ENCODE data around the gene ENAH.

ENAH gene

GRCh38 chr1:225482421-225482950, 170.4 kb downstream of the ENAH start:
- Histone ChIP-seq H3F3A (ENCODE audit: low read depth) (no peaks in the 10 kb centered on the region), H2AFZ (ENCODE audit: low read length) (no peak overlapping the region), H3K9ac (ENCODE audit: low read depth, low read length, poor library complexity, severe bottlenecking) (no peak overlapping the region), H3K4me3 (ENCODE audit: low read length, poor library complexity, severe bottlenecking) (no peak overlapping the region), H3K4me1 (ENCODE audit: insufficient read depth, low read length, poor library complexity, severe bottlenecking) (peaks cover 9% of the 10 kb centered on the region), H3K9me3 (ENCODE audit: insufficient read depth, low read depth, low read length) (no peaks in the 10 kb centered on the region), H4K20me1 (ENCODE audit: insufficient read depth, low read length, poor library complexity, severe bottlenecking) (no peaks in the 10 kb centered on the region), H3K9me2 (replicated peaks; ENCODE audit: low read depth, low read length) (no peaks in the 10 kb centered on the region), H3K36me3 (ENCODE audit: insufficient read depth, low read length) (no peaks in the 10 kb centered on the region), H3K27me3 (ENCODE audit: insufficient read depth, low read length, poor library complexity, severe bottlenecking) (no peaks in the 10 kb centered on the region), H3K79me2 (ENCODE audit: insufficient read depth, low read length) (no peaks in the 10 kb centered on the region), H3K4me2 (ENCODE audit: low read depth, low read length, poor library complexity, severe bottlenecking) (no peak overlapping the region)
- TF ChIP-seq CTCF (conservative IDR thresholded peaks at IDR 0.05; ENCODE audit: low read length), result no peak
- TF ChIP-seq EZH2phosphoT487 (IDR thresholded peaks at IDR 0.05; ENCODE audit: borderline replicate concordance), result no peak

- no peaks in the 10 kb centered on the region for H3K79me2 ChIP-seq (ENCODE audit: insufficient read depth, low read length)
- TF ChIP-seq EZH2phosphoT487 (IDR thresholded peaks at IDR 0.05; ENCODE audit: borderline replicate concordance) (no peak), CTCF (conservative IDR thresholded peaks at IDR 0.05; ENCODE audit: low read length) (no peak)
- H3K4me2 ChIP-seq (ENCODE audit: low read depth, low read length, poor library complexity, severe bottlenecking), result no peak overlapping the region
Measured at GRCh38 chr1:225481738-225482137, 171.2 kb downstream of the ENAH start.

GRCh38 chr1:225480825-225481434, 172.0 kb downstream of the ENAH start:
- no peak for TF ChIP-seq EZH2phosphoT487 (IDR thresholded peaks at IDR 0.05; ENCODE audit: borderline replicate concordance)
- peak; percentile 99 for TF ChIP-seq CTCF (conservative IDR thresholded peaks at IDR 0.05; ENCODE audit: low read length)
- H4K20me1 ChIP-seq (ENCODE audit: insufficient read depth, low read length, poor library complexity, severe bottlenecking), result no peaks in the 10 kb centered on the region
- peaks cover 9% of the 10 kb centered on the region for H3K4me1 ChIP-seq (ENCODE audit: insufficient read depth, low read length, poor library complexity, severe bottlenecking)
- no peaks in the 10 kb centered on the region for H3K27me3 ChIP-seq (ENCODE audit: insufficient read depth, low read length, poor library complexity, severe bottlenecking)
- H3K4me3 ChIP-seq (ENCODE audit: low read length, poor library complexity, severe bottlenecking), result no peak overlapping the region
- no peaks in the 10 kb centered on the region for H3K36me3 ChIP-seq (ENCODE audit: insufficient read depth, low read length)
- no peaks in the 10 kb centered on the region for H3K9me2 ChIP-seq (replicated peaks; ENCODE audit: low read depth, low read length)
- no peak overlapping the region for H3K4me2 ChIP-seq (ENCODE audit: low read depth, low read length, poor library complexity, severe bottlenecking)
- no peaks in the 10 kb centered on the region for H3K79me2 ChIP-seq (ENCODE audit: insufficient read depth, low read length)
- H3F3A ChIP-seq (ENCODE audit: low read depth), result no peaks in the 10 kb centered on the region
- H2AFZ ChIP-seq (ENCODE audit: low read length), result no peak overlapping the region
- H3K9ac ChIP-seq (ENCODE audit: low read depth, low read length, poor library complexity, severe bottlenecking), result no peak overlapping the region
- H3K9me3 ChIP-seq (ENCODE audit: insufficient read depth, low read depth, low read length), result no peaks in the 10 kb centered on the region

More at GRCh38 chr1:225481738-225482137, 171.2 kb downstream of the ENAH start:
- H3K36me3 ChIP-seq (ENCODE audit: insufficient read depth, low read length), result no peaks in the 10 kb centered on the region
- no peak overlapping the region for H2AFZ ChIP-seq (ENCODE audit: low read length)
- no peaks in the 10 kb centered on the region for H3K9me3 ChIP-seq (ENCODE audit: insufficient read depth, low read depth, low read length)
- H3K4me3 ChIP-seq (ENCODE audit: low read length, poor library complexity, severe bottlenecking), result no peak overlapping the region
- no peaks in the 10 kb centered on the region for H3K27me3 ChIP-seq (ENCODE audit: insufficient read depth, low read length, poor library complexity, severe bottlenecking)
- H3K9ac ChIP-seq (ENCODE audit: low read depth, low read length, poor library complexity, severe bottlenecking), result no peak overlapping the region
- no peaks in the 10 kb centered on the region for H3F3A ChIP-seq (ENCODE audit: low read depth)
- no peaks in the 10 kb centered on the region for H3K9me2 ChIP-seq (replicated peaks; ENCODE audit: low read depth, low read length)
- H4K20me1 ChIP-seq (ENCODE audit: insufficient read depth, low read length, poor library complexity, severe bottlenecking), result no peaks in the 10 kb centered on the region
- H3K4me1 ChIP-seq (ENCODE audit: insufficient read depth, low read length, poor library complexity, severe bottlenecking), result peaks cover 9% of the 10 kb centered on the region
